Astrocyte (in vitro differentiated cells and primary cell): Measurements from ENCODE around the gene DIRAS3.

Experiments
- CTCF ChIP-seq: IDR thresholded peaks from 2 replicates; pipeline ENCODE4 v1.5.1; 2011; ENCODE audit warnings: low read depth, mild to moderate bottlenecking, inconsistent platforms, low read length, moderate library complexity; ENCODE audit not compliant: insufficient read depth
- EZH2 ChIP-seq: IDR thresholded peaks from 2 replicates; pipeline ENCODE4 v1.6.1; 2012; ENCODE audit warnings: mild to moderate bottlenecking, low read length, inconsistent platforms; ENCODE audit not compliant: insufficient read depth

GRCh38 chr1:68000191-68000590 lies 50.2 kb downstream of the DIRAS3 start:
- TF ChIP-seq CTCF (no peak), EZH2 (no peak)
